GM12891 (cell line): ENCODE measurements around the gene SYN1.

Experiments used
- POLR2A ChIP-seq: IDR thresholded peaks from 2 replicates; pipeline ENCODE4 v1.6.1; 2011; ENCODE audit warnings: low read depth, low read length, control low read depth
- POLR2AphosphoS5 ChIP-seq: IDR thresholded peaks from 2 replicates; pipeline ENCODE4 v1.6.1; 2011; ENCODE audit warnings: low read depth, low read length, control low read depth
- SPI1 ChIP-seq: IDR thresholded peaks from 2 replicates; pipeline ENCODE4 v1.6.1; 2011; ENCODE audit warnings: low read depth, low read length, control low read depth

DNA sequence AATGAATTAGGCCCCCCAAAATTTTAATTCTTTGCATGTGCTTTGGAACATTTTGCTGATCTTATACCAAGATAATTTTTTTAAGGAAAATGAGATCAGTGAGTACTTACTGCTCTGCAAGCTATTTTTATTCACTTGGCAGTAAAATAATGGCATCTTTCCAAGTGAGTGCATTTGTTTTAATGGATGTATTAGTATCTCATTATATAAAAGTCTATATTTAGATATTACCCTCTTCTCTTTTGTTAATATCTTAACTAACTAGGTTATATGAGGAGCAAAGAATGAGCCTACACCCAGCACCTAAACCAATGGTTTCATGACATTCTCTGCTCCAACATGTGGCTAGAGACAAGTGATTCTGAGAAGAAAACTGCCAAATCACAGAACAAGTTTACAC is 79.8 kb downstream of the SYN1 start:
- TF ChIP-seq POLR2AphosphoS5 (no peak), POLR2A (no peak), SPI1 (no peak)
